Neural cell (in vitro differentiated cells): ENCODE results near the gene CIC. TPM values are rescaled to one million over a fixed set of nuclear protein-coding genes. Genes with fewer than 3 reads are reported as not detected.
A peak's percentile ranks its signal among the peaks of the same experiment; 100 is the strongest.

Experiments
- H2AFZ ChIP-seq: fragments of 200-600, 300-800 bp; sonication (generic), shearing (Covaris generic); 2 replicates; pipeline ENCODE4 v1.6.0; 2014; ENCODE audit warnings: low read depth, mild to moderate bottlenecking, antibody characterized with exemption, low read length, moderate library complexity
- H3F3A ChIP-seq: fragments of 200-600 bp; shearing (Covaris generic); 2 replicates; pipeline ENCODE4 v1.6.1; 2016; ENCODE audit warnings: mild to moderate bottlenecking, moderate library complexity, mixed read lengths, antibody characterized with exemption, low read length; ENCODE audit not compliant: insufficient read depth, poor library complexity, severe bottlenecking
- H3K27ac ChIP-seq: fragments of 200-600, 300-800 bp; sonication (generic), shearing (Covaris generic); 2 replicates; pipeline ENCODE4 v1.5.1; 2014; ENCODE audit warnings: mild to moderate bottlenecking, low read length, moderate library complexity
- H3K27me3 ChIP-seq: fragments of 300-800, 200-600 bp; sonication (generic), shearing (Covaris generic); 2 replicates; pipeline ENCODE4 v1.6.0; 2014; ENCODE audit warnings: mild to moderate bottlenecking, low read depth, low read length, moderate library complexity; ENCODE audit not compliant: insufficient read depth
- H3K36me3 ChIP-seq: fragments of 300-800, 200-600 bp; sonication (generic), shearing (Covaris generic); 2 replicates; pipeline ENCODE4 v1.5.1; 2014; ENCODE audit warnings: mild to moderate bottlenecking, antibody characterized with exemption, low read length, moderate library complexity; ENCODE audit not compliant: insufficient read depth
- H3K4me2 ChIP-seq: fragments of 300-800, 200-600 bp; sonication (generic), shearing (Covaris generic); 2 replicates; pipeline ENCODE4 v1.6.0; 2014; ENCODE audit warnings: mild to moderate bottlenecking, low read length
- H3K4me3 ChIP-seq: fragments of 300-800, 200-600 bp; sonication (generic), shearing (Covaris generic); 2 replicates; pipeline ENCODE4 v1.5.1; 2014; ENCODE audit warnings: mild to moderate bottlenecking, low read length, moderate library complexity
- H3K79me2 ChIP-seq: fragments of 200-600 bp; shearing (Covaris generic); replicated peaks from 2 replicates; pipeline ENCODE4 v1.6.0; 2014; ENCODE audit warnings: mild to moderate bottlenecking, low read length, moderate library complexity; ENCODE audit not compliant: insufficient read depth
- H3K9ac ChIP-seq: fragments of 300-800, 200-600 bp; sonication (generic), shearing (Covaris generic); 2 replicates; pipeline ENCODE4 v1.6.1; 2016; ENCODE audit warnings: mild to moderate bottlenecking, low read length, mixed read lengths
- H3K9me2 ChIP-seq: fragments of 200-600 bp; shearing (Covaris generic); 2 replicates; pipeline ENCODE4 v1.6.1; 2016; ENCODE audit warnings: mild to moderate bottlenecking, low read length, mixed read lengths; ENCODE audit not compliant: insufficient read depth
- H3K9me3 ChIP-seq: fragments of 200-600, 300-800 bp; sonication (generic), shearing (Covaris generic); 2 replicates; pipeline ENCODE4 v1.6.1; 2016; ENCODE audit warnings: mild to moderate bottlenecking, mixed run types, low read length, moderate library complexity, mixed read lengths
- H4K20me1 ChIP-seq: fragments of 200-600 bp; shearing (Covaris generic); 2 replicates; pipeline ENCODE4 v1.6.1; 2016; ENCODE audit warnings: mild to moderate bottlenecking, mixed run types; ENCODE audit not compliant: insufficient read depth
- CTCF ChIP-seq: fragments of 450-650 bp; IDR thresholded peaks from 2 replicates; pipeline ENCODE4 v1.5.1; 2014; ENCODE audit warnings: antibody characterized with exemption, mild to moderate bottlenecking, moderate library complexity; ENCODE audit not compliant: poor library complexity, severe bottlenecking
- EP300 ChIP-seq: fragments of 450-650 bp; conservative IDR thresholded peaks from 2 replicates; pipeline ENCODE4 v1.6.1; 2014; ENCODE audit warnings: antibody characterized with exemption, mild to moderate bottlenecking, moderate library complexity; ENCODE audit not compliant: poor library complexity, severe bottlenecking
- EZH2 ChIP-seq: fragments of 200-600, 300-800 bp; shearing (Covaris generic), sonication (generic); IDR thresholded peaks from 2 replicates; pipeline ENCODE4 v1.6.1; 2014; ENCODE audit warnings: antibody characterized with exemption, low read length, borderline replicate concordance, mild to moderate bottlenecking; ENCODE audit not compliant: insufficient read depth, poor library complexity, severe bottlenecking
- MXI1 ChIP-seq: fragments of 450-650 bp; conservative IDR thresholded peaks from 2 replicates; pipeline ENCODE4 v1.6.1; 2014; ENCODE audit warnings: antibody characterized with exemption, mild to moderate bottlenecking; ENCODE audit not compliant: poor library complexity, severe bottlenecking
- POLR2AphosphoS5 ChIP-seq: IDR thresholded peaks from 2 replicates; pipeline ENCODE4 v1.6.1; 2012
- RAD21 ChIP-seq: fragments of 450-650 bp; conservative IDR thresholded peaks from 2 replicates; pipeline ENCODE4 v1.6.1; 2014; ENCODE audit warnings: antibody characterized with exemption, mild to moderate bottlenecking, moderate library complexity
- SMC3 ChIP-seq: fragments of 450-650 bp; conservative IDR thresholded peaks from 2 replicates; pipeline ENCODE4 v1.6.1; 2014; ENCODE audit warnings: antibody characterized with exemption, mild to moderate bottlenecking, moderate library complexity; ENCODE audit not compliant: poor library complexity
- TAF1 ChIP-seq: IDR thresholded peaks from 2 replicates; pipeline ENCODE4 v1.6.1; 2012; ENCODE audit warnings: low read depth
- polyA plus RNA-seq: library from polyadenylated mRNA; depleted of rRNA; stranded (reverse); fragments of >200 nt; gene quantifications from 2 replicates; pipeline ENCODE4 v1.2.3, GENCODE V29; 2014
- TF ChIP-seq, protein P1 (sequence below): IDR thresholded peaks from 2 replicates; pipeline ENCODE4 v1.6.1; 2012; ENCODE audit warnings: borderline replicate concordance

The CIC gene
- polyA plus RNA-seq, 1 donor from 2014 or later: 10.8 TPM

GRCh38 chr19:42313840-42314755 is 45.0 kb downstream of the CIC start:
- no peaks in the 10 kb centered on the region for H3K9me2 ChIP-seq
- H3K9ac ChIP-seq: peak overlapping the region; percentile 77
- H3K36me3 ChIP-seq: no peaks in the 10 kb centered on the region
- H3K9me3 ChIP-seq: no peaks in the 10 kb centered on the region
- no peaks in the 10 kb centered on the region for H3K27me3 ChIP-seq
- peak overlapping the region; percentile 50 for H3K4me2 ChIP-seq
- H3F3A ChIP-seq: no peaks in the 10 kb centered on the region
- no peaks in the 10 kb centered on the region for H4K20me1 ChIP-seq
- H3K4me3 ChIP-seq: peak overlapping the region; percentile 80
- no peaks in the 10 kb centered on the region for H3K79me2 ChIP-seq
- TF ChIP-seq RAD21 (no peak), EZH2 (no peak), EP300 (no peak), POLR2AphosphoS5 (no peak), SMC3 (no peak), MXI1 (no peak), CTCF (no peak), TAF1 (no peak)
- TF ChIP-seq, protein P1, sequence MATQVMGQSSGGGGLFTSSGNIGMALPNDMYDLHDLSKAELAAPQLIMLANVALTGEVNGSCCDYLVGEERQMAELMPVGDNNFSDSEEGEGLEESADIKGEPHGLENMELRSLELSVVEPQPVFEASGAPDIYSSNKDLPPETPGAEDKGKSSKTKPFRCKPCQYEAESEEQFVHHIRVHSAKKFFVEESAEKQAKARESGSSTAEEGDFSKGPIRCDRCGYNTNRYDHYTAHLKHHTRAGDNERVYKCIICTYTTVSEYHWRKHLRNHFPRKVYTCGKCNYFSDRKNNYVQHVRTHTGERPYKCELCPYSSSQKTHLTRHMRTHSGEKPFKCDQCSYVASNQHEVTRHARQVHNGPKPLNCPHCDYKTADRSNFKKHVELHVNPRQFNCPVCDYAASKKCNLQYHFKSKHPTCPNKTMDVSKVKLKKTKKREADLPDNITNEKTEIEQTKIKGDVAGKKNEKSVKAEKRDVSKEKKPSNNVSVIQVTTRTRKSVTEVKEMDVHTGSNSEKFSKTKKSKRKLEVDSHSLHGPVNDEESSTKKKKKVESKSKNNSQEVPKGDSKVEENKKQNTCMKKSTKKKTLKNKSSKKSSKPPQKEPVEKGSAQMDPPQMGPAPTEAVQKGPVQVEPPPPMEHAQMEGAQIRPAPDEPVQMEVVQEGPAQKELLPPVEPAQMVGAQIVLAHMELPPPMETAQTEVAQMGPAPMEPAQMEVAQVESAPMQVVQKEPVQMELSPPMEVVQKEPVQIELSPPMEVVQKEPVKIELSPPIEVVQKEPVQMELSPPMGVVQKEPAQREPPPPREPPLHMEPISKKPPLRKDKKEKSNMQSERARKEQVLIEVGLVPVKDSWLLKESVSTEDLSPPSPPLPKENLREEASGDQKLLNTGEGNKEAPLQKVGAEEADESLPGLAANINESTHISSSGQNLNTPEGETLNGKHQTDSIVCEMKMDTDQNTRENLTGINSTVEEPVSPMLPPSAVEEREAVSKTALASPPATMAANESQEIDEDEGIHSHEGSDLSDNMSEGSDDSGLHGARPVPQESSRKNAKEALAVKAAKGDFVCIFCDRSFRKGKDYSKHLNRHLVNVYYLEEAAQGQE: no peak
- H3K27ac ChIP-seq: peak overlapping the region; percentile 20
- H2AFZ ChIP-seq: peak overlapping the region; percentile 62

- no peak overlapping the region for H3K9ac ChIP-seq
- H4K20me1 ChIP-seq: no peaks in the 10 kb centered on the region
- no peaks in the 10 kb centered on the region for H3K36me3 ChIP-seq
- H2AFZ ChIP-seq: no peak overlapping the region
- no peak overlapping the region for H3K27ac ChIP-seq
- no peaks in the 10 kb centered on the region for H3F3A ChIP-seq
- H3K9me2 ChIP-seq: no peaks in the 10 kb centered on the region
- H3K27me3 ChIP-seq: no peaks in the 10 kb centered on the region
- no peak overlapping the region for H3K4me3 ChIP-seq
- H3K4me2 ChIP-seq: no peak overlapping the region
- H3K79me2 ChIP-seq: no peaks in the 10 kb centered on the region
- no peaks in the 10 kb centered on the region for H3K9me3 ChIP-seq
- TF ChIP-seq EP300 (no peak), TAF1 (no peak), RAD21 (no peak), CTCF (no peak), POLR2AphosphoS5 (no peak), SMC3 (no peak), EZH2 (no peak), MXI1 (no peak)
- TF ChIP-seq, protein P1: no peak
Measured at GRCh38 chr19:42315024-42315423, 46.0 kb downstream of the CIC start.
